NCI-H1436 (cell line): ENCODE measurements around the gene LOXL3.
"Not testable (repeated sequence)": the region's sequence is repeated elsewhere in the genome, so short reads cannot be mapped to it uniquely, and the experiment has no call there.

ENCODE experiments used
- DNase-seq: peaks from one replicate; lab custom pipeline; 2025; lab: John Stamatoyannopoulos, UW

The LOXL3 gene

DNA sequence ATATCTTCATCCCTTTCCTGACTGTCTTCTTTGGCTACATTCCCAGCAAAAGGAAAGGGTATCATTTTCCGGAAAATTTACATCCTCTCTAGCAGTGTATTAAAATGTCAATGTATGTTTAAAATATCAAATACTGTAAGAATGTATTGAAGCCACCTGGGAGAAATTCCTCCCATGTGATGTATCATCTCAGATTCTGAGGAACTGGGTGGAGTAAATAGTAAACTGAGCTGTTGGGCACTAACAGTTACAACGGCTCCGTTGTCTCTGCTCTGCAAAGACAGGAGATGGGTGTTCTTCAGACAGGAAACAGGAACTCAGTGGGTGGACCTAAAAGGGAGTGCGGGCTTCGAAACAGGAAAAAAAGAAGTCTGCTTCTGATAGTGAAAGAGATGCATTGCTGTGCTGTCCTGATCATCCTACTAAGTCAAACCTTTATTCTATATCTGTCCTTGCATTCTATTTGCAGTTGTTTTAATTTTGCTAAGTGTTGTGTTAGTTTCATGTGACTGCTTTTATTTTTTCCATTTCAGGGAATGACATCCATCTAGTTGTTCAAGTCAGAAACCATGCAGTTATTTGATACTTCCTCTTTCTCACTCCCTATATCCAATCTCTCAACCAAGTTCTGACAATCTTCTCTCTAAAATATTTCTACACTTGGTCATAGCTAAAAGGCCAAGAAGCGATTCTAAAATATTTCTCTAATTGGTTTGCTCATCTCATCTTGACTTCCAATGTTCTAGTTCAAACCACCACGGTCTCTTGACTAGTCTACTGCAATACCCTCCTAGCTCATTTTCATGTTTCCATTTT is 20.2 kb upstream of the LOXL3 start:
- no peak for DNase-seq

GRCh38 chr2:74572178-74572925 is 18.6 kb upstream of the LOXL3 start:
- no peak for DNase-seq

- no peak for DNase-seq
Observed at GRCh38 chr2:74571058-74571457, 17.3 kb upstream of the LOXL3 start.

- no peak for DNase-seq
Observed at GRCh38 chr2:74569686-74570085, 15.9 kb upstream of the LOXL3 start.

GRCh38 chr2:74567881-74568280 is 14.1 kb upstream of the LOXL3 start:
- no peak for DNase-seq

- no peak for DNase-seq
Observed at GRCh38 chr2:74566754-74567085, 13.0 kb upstream of the LOXL3 start.

DNA sequence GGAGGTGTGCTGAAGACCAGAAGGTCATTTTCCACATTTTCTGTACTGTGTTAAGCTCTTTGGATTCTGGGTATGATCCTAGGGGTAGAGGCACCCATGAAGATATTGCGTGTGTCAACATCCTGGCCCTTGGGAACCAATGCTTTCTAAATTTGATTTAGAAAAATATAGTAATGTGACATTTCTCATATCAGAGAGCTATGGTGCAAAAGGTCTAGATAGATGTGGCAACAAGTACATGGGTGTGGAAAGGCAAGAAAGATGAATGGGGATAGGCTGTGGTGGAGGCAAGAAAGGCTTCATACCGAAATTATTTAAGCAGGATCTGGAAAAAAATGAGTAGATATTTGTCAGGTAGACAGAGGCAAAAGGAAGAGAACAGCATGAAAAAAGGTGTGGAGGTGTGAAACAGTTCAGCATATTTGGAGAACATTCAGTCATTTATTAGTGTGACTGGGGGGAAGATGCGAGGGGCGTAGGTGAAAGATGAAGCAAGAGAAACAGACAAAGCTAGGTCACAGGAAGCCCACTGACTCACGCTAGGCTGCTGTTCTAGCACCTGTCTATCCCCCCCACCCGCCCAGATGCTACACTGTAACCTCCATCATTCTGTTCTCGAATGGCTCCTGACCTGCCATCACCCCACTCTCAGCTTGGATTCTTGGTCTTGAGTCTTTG is 12.5 kb upstream of the LOXL3 start:
- DNase-seq: no peak

DNA sequence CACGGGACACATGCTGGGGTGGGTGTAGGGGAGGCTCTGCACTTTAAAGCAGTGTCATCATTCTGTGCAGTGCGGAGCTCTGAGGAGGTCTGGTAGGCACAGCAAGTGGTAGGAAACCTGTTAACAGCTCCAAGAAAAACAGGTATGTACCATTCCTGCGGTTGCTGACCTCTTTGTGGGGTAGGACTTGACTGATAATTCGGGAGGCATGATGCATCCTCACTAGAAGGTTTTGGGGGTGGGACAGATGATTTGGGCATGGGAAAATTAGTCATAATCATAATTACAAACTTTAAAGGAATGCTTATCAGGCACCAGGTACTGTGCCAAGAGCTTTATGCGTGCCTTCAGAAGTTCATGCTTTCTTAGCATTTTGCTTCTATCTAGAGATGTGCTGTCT is 10.5 kb upstream of the LOXL3 start:
- DNase-seq: no peak

GRCh38 chr2:74562126-74562775 is 8.5 kb upstream of the LOXL3 start:
- DNase-seq: no peak

- DNase-seq: not testable (repeated sequence)
Observed at GRCh38 chr2:74561022-74561421, 7.3 kb upstream of the LOXL3 start.

- DNase-seq: no peak
Observed at GRCh38 chr2:74560591-74560990, 6.8 kb upstream of the LOXL3 start.

DNA sequence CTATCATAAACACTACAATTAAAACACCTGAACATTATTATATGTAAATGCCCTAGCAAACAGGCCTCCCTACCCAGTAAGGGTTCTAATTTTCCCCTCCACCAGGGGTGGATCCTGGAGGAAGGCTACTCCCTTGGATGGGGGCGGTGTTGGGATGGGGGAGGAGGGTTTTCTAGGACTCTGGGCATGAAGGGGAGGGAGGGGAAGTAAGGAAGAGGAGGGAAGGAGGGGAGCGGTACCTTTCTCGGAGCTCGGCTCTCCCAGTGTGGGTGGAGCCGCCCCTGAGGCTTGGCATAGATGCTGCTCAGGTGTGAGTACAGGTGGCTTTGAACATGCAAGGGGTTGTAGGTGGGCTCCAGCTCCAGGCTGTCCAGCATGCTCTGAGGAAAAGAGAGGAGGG is 6.2 kb upstream of the LOXL3 start:
- DNase-seq: no peak

- DNase-seq: no peak
Observed at GRCh38 chr2:74558284-74559230, 4.8 kb upstream of the LOXL3 start.

DNA sequence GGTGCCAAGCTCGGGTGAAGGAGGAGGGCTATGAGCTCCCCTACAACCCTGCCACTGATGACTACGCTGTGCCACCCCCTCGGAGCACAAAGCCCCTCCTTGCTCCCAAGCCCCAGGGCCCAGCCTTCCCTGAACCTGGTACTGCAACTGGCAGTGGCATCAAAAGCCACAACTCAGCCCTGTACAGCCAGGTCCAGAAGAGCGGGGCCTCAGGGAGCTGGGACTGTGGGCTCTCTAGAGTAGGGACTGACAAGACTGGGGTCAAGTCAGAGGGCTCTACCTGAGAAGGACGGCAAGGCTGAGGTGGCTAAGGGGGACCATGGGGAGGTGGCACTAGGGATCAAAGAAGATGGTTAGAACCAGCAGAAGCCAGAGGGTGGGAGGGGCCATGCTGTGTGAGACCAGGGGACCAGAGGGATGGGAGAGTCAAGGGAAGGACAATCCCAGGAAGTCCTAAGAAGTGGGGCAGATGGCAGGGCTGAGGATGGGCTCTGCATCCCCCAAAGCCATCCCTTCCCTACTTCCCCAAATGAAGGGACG is 3.2 kb upstream of the LOXL3 start:
- DNase-seq: no peak

DNA sequence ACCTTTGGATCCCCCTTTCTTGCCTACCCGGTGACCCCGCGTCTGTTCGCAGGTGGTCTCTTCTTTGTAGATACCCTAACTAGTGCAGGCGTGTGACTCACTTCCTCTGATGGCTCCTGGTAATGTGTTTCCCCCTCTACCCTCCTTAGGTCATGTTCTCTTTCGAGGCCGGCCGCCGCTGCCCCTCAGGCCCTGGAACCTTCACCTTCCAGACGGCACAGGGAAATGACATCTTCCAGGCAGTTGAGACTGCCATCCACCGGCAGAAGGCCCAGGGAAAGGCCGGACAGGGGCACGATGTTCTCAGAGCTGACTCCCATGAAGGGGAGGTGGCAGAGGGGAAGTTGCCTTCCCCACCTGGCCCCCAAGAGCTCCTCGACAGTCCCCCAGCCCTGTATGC is 2.4 kb upstream of the LOXL3 start:
- no peak for DNase-seq

DNA sequence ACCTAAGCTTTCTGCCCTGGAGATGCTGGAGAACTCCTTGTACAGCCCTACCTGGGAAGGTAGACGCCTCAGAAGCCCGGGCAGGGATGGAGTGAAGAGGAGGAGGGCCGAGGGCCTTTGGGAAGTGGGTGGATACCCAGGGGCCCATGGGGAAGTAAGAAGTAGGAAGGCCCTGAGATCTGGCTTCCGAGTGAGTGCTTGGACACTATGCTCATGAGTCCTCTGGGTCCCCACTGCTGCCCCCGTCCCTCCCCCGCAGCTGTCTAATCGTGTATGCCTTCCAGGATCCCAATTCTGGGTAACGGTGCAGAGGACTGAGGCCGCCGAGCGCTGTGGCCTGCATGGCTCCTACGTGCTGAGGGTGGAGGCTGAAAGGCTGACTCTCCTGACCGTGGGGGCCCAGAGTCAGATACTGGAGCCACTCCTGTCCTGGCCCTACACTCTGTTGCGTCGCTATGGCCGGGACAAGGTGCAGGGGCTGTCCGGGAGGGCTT is 1.9 kb upstream of the LOXL3 start:
- no peak for DNase-seq

GRCh38 chr2:74554820-74555531 is 1.2 kb upstream of the LOXL3 start:
- no peak for DNase-seq

DNA sequence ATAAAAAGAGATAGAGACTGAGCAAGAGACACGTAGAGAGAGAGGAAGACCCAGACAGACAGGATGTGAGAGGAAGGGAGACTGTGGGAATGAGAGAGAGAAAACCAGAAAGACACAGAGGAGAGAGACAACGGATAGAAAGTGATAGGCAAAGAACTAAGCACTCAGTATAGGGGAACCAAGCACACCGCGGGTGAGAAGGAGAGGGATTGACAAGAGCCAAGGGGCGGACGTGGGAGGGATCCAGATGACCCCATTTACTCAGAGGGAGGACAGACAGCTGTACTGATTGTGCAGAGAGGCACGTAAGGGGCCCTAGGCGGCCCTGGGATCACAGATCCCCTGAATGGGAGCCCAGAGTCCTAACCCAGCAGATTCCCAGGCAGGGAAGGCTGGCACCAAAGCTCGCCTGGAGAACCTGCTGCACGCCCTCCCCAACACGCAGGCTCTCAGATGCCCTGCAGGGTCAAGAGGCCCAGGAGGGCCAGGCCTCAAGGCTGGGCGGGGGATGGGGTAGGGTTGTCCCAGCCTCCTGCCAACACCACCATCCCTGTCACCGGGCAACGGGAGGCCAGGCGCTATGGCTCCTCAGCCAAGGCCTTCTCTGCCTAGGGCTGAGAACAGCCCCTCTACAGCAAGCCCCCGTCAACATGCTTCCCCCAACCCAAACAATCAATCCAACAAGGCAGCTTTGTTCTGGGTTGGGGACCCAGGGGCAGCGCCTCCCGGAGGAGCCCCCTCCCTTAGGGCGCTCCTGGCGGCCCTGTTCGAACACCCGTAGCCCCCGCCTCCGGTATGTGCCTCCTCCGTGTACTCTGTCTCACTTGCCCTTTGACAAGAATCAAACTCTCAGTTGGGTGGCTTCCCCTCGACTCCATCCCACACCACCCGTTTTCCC is 579 bp downstream of the LOXL3 start:
- DNase-seq: no peak
